IPS DF 19.7 (cell line): Measurements from ENCODE around the gene RAP2C.

Experiments used
- DNase-seq: peaks from one replicate; pipeline ENCODE4 v3.0.0-alpha.2; 2013; ENCODE audit warnings: low read depth, low spot score

RAP2C gene

DNA sequence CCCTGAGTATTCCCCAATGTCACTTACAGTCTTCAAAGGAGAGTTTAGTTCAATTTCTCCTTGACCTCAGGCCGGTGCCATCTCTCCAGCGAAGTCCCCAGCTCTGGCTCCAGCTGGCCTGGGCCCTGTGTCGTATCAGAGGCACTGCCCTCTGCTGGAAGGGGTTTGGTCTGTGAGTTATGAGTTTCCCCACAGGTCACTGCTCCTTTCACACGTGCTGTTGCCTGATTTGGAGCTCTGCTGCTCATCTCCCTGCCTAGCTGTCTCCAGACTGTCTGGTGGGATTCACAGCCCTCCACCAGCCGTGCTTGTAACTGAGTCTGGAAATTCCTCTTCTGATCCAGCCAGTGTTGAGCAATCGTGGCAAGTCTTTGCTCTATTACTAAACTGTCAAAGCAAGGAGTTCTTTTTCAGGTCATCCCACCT lies at the start of gene RAP2C:
Gene RAP2C (minus strand): TSS at position 105 of the 426 bp plus-strand sequence. CDS start 2,179 bp downstream, outside the sequence.
- no peak for DNase-seq

DNA sequence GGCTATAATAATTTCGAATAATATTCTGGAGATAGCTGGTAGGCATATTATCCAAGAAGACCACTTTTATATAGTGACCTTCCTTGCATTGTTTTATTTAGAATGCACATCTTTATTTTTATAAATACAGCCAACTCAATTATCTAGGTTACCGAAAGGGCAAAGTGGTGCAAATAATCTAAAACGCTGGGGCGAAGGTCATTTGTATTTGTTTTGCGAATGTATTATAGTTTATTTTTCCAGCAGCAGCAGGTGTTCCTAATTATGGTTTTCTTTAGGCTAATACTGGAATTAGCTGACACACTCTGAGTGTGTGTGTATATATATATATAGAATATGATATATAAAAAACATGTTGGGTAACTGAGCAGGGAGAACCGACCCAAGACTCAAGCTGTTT lies 48.1 kb upstream of the RAP2C start:
- DNase-seq, result no peak

DNA sequence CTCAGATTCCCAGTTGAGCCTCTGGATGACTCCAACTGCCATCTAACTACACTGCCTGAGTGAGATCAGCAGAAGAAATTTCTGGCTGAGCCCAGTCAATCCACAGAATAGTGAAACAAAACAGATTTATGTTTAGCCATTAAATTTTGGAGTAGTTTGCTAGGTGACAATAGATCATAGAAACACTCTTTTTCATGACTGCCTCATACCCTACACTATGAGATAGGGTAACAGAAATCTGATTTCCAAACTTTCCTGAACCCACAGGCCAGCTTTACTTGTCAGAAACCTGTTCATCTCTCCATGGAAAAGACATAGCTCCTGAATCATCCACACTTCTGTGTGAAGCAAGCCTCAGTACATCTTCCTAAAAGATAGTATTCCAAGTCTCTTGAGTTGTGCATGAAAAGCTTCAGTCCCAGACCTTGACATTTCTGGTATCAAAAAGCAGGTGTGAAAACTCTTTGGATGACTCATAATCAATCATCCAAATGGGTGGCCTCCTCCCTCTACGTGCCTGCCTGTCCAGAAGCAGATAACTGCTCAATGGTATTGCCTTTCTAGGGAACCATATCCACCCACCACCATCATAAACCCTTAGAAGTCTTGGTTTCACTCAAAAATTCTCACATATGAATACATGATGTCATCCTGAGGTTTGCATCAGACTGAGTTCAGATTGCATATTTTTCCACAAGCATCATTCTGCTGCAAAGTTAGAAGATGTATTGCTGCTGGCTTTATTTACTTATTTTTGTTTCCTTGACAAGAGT lies 47.5 kb upstream of the RAP2C start:
- no peak for DNase-seq

DNA sequence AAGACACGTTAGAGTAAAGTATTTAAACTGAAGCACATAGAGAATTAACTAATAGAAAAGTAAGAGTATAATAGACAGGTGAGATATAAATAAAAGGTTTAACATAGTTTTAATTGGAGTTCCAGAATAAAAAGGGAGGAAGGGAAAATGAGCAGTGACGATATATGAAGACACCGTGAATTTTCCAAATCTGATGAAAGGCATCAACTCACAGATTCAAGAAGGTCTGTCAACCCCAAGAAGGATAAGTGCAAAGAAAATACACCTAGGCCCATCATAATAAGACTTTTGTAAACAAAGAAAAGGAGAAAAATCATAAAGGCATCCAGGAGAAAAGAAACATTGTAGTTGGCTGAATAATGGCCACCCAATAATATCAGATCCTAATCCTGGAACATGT lies 43.9 kb upstream of the RAP2C start:
- DNase-seq, result no peak

DNA sequence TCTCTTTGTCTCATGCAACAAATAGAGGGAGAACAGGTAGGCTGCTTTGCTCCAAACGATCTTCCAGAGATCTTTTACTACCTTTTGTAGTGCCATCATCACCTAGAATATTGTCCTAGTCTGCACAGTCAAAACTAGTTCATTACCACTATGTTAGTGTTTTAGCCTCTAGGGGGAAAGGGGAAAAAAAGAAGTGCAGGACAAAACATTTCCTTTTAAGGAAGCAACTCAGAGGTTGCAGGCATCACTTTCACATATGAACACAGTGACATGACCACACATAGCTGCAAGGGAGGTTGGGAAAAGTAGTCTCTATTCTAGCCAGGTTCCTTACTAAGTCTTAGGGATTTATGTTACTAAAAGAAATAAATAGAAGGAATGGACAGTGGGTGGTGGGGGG lies 39.3 kb upstream of the RAP2C start:
- DNase-seq, result no peak

DNA sequence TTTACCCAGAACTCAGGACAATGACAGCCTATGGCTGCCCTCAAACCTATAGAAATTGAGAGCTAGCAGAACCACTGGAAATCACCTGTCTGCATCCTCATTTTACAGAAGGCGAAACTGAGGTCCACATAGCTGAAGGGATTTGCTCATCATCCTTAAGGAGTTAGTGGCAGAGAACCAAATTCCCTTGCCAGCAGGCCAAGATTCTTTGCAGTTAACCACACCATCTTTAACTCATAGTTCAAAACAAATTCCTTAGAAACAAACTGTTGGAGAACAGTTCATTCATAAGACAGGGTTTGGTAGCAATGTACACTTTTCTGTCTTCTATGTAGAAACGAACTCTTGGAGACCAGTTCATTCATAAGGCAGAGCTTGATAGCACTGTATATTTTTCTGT lies 37.9 kb upstream of the RAP2C start:
- no peak for DNase-seq

DNA sequence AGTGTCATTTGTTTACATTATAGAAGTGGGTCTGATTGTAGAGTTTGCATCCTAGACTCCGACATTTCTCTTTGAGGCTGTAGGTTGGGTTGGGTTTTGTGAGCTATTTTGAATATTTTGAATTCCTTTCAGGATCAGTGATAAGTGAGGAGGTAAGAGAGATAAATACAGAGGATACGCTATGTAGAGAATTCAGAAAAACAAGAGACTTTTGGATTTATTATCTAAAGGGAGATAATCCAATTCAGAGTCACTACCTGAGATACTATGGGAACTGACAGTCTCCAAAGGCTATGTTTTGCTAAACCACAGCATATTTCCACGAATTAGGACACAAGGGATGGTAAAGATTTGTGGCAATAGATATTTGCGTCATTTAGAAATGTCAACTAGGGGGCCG lies 16.9 kb upstream of the RAP2C start:
- DNase-seq, result no peak

DNA sequence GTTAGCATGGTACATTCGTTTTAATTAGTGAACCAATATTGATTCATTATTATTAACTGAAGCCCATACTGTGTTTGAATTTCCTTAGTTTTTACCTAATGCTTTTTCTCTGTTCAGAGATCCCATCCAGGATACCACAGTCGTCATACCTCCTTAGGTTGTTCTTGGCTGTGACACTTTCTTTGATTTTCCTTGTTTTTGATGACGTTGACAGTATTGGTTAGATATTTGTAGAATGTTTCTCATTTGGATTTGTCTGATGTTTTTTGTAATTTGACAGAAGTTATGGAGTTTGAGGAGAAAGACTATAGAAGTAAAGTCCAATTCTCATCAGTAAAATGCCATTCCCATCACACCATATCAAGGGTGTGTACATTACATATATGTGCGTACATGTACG lies 16.2 kb upstream of the RAP2C start:
- DNase-seq, result no peak

DNA sequence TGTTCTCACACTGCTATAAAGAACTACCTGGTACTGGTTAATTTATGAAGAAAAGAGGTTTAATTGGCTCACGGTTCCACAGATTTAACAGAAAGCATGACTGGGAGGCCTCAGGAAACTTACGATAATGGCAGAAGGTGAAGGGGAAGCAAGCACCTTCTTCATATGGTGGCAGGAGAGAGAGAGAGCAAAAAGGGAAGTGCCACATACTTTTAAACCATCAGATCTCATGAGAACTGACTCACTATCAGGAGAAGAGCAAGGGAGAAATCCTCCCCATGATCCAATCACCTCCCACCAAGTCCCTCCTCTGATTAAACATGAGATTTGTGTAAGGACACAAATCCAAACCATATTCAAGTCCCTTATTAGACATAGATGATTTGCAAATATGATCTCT lies 12.3 kb upstream of the RAP2C start:
- DNase-seq, result no peak

DNA sequence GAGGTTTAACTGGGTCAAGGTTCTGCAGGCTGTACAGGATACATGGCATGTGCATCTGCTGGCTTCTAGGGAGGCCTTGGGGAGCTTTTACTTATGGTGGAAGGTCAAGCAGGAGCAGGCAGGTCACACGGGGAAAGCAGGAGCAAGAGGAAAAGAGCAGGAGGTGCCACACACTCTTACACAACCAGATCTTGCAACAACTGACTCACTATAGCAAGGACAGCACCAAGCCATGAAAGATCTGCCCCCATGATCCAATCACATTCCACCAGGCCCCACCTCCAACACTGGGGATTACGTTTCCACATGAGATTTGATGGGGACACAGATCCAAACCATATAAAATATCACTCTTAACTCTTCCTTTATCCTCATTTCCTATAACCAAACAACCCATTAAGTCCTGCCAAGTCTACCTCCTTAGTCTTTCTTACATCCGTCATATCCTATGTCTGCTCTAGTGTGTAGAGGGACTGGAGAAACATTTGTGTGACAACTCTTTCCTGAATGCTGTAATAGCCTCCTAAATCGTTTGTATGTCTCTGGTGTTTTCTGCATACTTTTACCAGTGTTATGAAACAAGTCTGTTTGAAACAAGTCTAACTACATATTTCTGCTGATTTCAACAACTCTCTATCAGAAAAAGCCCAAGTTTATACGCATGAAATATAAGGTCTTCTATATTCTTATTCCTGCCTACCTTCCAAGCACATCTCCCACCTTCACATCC lies 8.3 kb upstream of the RAP2C start:
- no peak for DNase-seq

DNA sequence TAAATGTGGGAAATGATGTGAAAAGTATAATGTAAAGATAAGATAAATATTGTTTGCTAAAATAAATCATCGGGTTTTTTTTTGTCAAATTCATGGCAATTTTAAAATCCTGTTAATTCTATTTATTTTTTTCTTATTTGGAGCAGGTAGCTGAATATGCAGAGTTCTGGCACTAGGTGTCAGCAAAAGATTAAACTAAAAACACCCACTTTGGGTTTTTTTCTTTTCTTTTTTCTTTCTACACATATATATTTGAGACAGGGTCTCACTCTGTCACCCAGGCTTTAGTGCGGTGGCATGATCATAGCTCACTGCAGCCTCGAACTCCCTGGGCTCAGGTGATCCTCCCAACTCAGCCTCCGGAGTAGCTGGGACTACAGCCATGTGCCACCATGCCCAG lies 6.9 kb upstream of the RAP2C start:
- DNase-seq, result no peak

DNA sequence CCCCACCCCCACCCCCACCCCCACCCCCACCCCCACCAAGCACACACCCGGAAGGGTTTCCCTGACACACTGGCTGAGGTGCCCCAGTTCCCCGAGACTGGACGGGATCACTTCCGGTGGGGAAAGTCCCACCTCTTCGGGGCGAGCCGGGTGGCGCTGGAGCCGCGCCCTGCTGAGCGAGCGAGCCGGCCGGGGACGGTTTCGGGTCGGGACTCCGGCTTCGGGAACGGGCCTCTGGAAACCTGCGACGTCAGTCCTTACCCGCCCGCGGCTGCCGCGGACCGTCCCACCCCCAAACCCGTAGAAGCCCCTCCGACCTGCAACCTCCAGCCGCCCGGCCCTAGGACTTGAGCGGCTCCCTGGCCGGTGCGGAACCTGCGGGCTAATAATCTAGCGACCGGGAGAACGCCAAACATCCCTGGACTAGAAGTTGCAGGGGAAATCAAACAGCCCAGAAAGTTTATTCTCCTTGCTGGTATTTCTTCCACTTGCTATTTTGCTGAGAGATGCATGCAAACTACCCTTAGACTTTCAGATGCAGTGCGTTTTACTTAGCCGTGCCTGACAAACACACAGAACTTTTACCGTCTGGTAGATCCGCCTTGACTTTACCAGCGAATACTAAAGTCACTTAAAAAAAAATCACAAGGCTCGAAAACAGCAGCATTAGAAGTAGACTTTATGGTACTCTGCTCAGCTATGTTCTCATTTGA lies 991 bp downstream of the RAP2C start:
- DNase-seq, result no peak

DNA sequence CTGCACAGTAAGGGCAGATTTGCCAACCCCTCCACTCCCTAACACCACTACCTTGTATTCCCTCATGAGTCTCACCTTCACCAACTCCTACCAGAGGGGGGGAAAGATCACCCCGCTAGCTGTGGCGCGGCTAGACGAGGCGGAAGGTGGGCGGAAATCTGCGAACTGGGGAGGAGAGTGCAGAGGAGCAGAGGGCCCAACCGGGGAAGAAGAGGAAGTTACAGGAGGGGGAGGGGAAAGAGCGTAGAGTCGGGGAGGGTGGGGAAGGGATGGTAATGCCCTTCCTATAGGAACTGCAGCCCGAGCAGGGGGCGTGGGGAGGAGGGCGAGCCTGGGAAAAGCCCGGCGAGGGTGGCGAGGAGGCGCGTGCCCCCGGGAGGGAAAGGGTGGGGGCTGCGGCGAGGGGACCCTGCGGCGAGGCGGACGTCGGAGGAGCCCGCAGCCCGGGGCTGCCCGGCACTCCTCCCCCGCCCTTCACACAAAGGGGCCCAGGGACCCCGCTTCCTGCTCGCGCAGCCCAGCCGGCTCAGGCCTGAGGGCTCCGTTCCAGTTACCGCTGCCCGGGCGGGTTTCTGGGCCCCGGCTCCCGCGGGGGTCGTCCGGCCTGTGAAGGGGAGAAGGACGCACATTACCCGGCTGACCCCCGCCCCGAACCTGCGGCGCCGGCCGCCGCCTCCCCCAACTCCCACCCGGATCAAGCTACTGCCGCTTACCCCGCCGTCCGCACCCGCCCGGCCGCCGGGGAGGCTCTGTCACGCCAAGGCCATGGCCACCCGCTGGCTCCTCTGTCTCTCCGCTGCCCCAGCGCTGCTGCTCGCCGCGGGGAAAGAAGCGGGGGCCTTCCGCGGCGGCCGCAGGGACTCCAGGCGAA lies 1.8 kb downstream of the RAP2C start:
- DNase-seq, result no peak

DNA sequence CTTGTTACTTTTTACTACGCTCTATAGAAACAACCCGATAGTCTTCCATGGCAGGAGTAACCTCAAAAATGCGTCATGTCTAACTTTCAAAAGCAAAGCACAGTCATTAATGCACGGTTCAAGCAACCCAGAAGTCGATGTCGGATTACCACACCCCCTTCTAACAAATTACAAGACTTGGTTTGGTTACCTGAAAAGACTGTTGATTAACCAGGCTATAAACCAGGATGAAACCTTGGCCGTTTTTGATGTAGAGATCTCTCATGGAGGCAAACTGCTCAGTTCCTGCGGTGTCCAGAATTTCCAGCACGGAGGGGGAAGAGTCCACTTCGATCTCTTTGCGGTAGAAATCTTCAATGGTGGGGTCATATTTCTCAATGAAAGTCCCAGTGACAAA lies 2.4 kb downstream of the RAP2C start:
- no peak for DNase-seq

DNA sequence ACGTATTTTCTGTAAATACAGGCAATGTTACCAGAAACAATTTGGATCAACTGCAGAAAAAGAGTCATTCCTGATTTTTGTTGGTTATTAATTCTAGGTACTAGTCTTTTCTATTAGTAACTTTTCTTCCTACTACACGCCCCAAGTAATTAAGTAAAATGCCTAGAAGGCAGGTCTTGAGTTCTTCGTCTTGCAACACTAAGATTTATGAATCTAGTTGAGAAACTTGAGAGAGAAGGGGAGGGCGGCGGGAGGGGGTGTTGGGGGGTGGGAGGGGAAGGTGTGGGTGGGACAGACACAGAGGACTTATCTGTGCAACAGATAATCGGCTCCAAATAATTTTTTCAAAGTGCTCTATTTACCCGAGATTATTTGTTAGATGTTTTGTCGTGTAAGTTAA lies 3.0 kb downstream of the RAP2C start:
- DNase-seq, result no peak

DNA sequence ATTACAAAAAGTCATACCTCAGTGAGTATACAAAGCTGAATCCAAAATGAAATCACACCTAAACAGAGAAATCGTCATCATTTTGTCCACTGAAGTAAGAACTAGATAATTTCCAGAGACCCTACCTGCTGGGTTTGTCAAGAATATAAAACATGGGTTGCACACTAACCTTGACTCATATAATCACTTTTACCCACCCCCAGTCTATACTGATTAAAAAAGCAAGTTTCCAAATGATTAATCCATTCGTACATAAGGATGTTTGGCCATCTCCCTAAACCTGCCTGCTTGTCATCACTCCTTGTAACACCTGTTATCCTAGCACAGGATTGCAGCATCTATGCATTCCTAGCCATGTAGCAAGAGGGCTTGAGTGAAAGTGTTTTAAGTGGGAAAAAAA lies 4.7 kb downstream of the RAP2C start:
- DNase-seq, result no peak

DNA sequence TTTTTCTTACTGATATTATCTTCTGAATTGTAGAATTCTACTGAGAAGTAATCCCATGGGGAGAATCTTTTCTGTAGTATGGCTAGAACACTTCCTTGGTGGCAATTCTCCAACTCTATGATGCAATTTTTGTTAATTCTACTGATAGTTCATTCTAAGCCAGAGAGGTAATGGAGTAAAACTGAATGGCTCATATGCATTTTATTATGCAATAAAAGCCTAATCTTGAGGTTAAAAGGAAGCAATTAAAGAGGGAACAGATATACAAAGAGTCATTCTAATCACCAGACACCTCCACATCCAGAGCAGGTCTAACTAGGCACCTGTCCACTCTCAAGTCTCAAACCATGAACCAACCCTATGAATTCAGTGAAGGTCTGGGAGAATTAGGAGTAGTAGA lies 9.7 kb downstream of the RAP2C start:
- DNase-seq, result no peak

DNA sequence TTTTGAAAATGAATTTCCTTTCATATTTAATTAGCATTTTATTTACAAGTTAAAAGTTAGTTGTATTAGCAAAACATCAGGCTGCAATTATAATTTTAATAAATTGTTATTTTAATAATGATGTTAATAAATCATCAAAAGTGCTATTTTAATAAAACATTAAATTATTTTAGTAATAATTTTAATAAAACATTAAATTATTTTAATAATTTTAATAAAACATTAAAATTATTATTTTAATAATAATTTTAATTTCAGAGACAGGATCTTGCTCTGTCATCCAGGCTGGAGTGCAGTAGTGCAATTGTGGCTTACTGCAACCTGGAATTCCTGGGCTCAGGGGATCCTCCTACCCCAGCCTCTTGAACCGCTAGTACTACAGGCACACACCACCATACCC lies 10.8 kb downstream of the RAP2C start:
- no peak for DNase-seq

DNA sequence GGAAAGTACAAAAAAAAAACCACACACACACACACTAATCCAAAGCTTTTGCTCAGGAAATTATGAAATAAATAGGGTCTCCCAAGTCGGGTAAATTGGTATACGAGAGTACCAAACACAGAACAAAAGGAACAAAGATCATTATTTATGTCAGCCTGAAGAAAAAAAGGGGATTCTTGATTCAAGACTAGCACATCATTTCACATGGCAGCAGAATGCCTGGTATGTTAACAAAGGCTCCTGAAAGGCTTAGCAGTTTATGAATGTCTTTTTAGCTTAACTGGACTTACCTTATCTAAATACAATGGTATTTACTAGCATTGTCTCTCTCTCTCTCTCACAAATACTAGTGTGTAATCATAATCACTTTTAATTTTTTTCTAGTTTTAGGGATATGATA lies 11.3 kb downstream of the RAP2C start:
- DNase-seq, result no peak

DNA sequence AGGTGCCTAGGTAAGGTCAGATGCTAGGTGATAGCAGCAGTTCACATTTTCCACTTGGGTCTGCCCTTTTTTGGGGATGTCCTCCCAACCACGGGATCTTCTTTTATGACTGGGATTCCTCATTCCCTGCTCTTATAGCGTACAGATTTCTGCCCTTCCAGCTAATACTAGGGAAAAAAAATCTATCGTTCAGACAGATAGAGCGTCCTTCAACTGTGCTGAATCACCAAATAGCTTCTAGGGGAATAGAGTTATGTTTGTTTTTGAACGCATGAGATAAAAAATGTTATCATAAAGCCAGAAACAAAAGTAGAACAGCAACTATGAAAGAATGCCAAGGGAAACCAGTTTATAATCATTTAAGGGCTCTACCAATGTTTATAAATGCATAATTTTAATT lies 13.0 kb downstream of the RAP2C start:
- DNase-seq, result no peak

DNA sequence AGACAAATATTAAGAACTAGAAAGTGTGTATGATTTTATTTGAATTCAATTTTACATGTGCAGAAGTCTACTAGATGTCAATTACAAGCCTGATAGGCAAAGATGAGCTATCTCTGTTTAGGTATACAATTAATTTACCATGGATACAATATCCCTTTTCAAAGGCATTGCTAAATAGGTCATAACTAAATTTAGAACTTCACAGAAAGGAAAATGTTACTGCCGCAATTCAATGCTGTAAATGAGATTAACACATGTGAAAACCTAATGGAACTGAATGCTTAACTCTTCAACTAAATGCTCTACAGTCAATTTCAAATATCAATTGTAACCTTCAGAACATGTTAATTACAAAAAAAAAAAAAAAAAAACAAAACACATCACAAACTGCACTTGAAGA lies 14.6 kb downstream of the RAP2C start:
- no peak for DNase-seq

DNA sequence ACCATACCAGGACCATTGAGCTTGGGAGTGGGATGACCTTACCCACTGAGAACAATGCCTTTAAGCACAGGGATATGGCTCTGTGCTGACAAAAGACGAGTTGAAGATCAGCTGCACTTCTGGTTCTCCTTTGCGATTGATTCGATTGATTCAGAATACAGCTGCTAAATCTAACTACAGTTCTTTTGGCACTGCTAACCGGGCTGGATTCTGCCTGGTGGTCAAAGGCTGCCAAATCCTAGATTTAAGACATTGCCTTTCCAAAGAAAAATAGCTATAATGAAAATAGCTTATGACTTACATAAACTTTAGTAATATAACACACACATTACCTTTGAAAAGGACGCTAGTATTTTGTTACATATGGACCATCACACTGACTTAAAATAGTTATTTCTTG lies 18.3 kb downstream of the RAP2C start:
- no peak for DNase-seq
